ENCODE results near the gene AFAP1L1. TPM values are rescaled to one million over a fixed set of nuclear protein-coding genes. Genes with fewer than 3 reads are reported as not detected.
A peak's percentile ranks its signal among the peaks of the same experiment; 100 is the strongest.

Gene AFAP1L1
- total RNA-seq, 1 donor from 2014 or later, result 8.3 TPM

- H3K4me1 ChIP-seq (ENCODE audit: insufficient read depth, low read length), result no peaks in the 10 kb centered on the region
- peak overlapping the region; percentile 9 for H3K4me2 ChIP-seq (ENCODE audit: low read length)
- no peaks in the 10 kb centered on the region for H3K36me3 Mint-ChIP-seq (ENCODE audit: low read depth, unreplicated experiment)
- H3K9ac ChIP-seq (ENCODE audit: low read length), result no peak overlapping the region
- TF ChIP-seq CTCF (IDR thresholded peaks at IDR 0.05; ENCODE audit: insufficient read depth, low read depth, low read length) (no peak), EZH2 (IDR thresholded peaks at IDR 0.05; ENCODE audit: insufficient read depth, low read length) (no peak)
- no peak for FAIRE-seq
- no peak for DNase-seq (ENCODE audit: low read depth)
- no peaks in the 10 kb centered on the region for H3K36me3 ChIP-seq (ENCODE audit: insufficient read depth, low read length)
- peaks cover 12% of the 10 kb centered on the region for H3K4me1 Mint-ChIP-seq (ENCODE audit: low read depth, unreplicated experiment)
- H3K27me3 Mint-ChIP-seq (ENCODE audit: low read depth, unreplicated experiment), result no peaks in the 10 kb centered on the region
- H3K4me3 ChIP-seq (ENCODE audit: insufficient read depth, low read depth, low read length), result no peak overlapping the region
- H3K27ac Mint-ChIP-seq (ENCODE audit: unreplicated experiment), result no peak overlapping the region
- no peaks in the 10 kb centered on the region for H3K79me2 ChIP-seq (ENCODE audit: insufficient read depth, low read length)
- no peaks in the 10 kb centered on the region for H3K27me3 ChIP-seq (ENCODE audit: insufficient read depth, low read length)
- H3K27ac ChIP-seq (ENCODE audit: low read depth, low read length), result no peak overlapping the region
- no peaks in the 10 kb centered on the region for H4K20me1 ChIP-seq (ENCODE audit: insufficient read depth, low read length)
- no peaks in the 10 kb centered on the region for H3K9me3 Mint-ChIP-seq (ENCODE audit: unreplicated experiment)
- H3K4me3 Mint-ChIP-seq (ENCODE audit: unreplicated experiment), result no peak overlapping the region
- peak overlapping the region; percentile 24 for H2AFZ ChIP-seq (ENCODE audit: low read depth, low read length)
- no peaks in the 10 kb centered on the region for H3K9me3 ChIP-seq (ENCODE audit: insufficient read depth, low read depth, low read length)
Measured at GRCh38 chr5:149288436-149288835, 16.8 kb downstream of the AFAP1L1 start.

GRCh38 chr5:149289301-149289700, 17.6 kb downstream of the AFAP1L1 start:
- peaks cover 12% of the 10 kb centered on the region for H3K4me1 Mint-ChIP-seq (ENCODE audit: low read depth, unreplicated experiment)
- H3K79me2 ChIP-seq (ENCODE audit: insufficient read depth, low read length), result no peaks in the 10 kb centered on the region
- no peak for FAIRE-seq
- no peak for DNase-seq (ENCODE audit: low read depth)
- no peaks in the 10 kb centered on the region for H3K27me3 Mint-ChIP-seq (ENCODE audit: low read depth, unreplicated experiment)
- H3K9ac ChIP-seq (ENCODE audit: low read length), result no peak overlapping the region
- no peak overlapping the region for H3K4me3 ChIP-seq (ENCODE audit: insufficient read depth, low read depth, low read length)
- TF ChIP-seq CTCF (IDR thresholded peaks at IDR 0.05; ENCODE audit: insufficient read depth, low read depth, low read length) (no peak), EZH2 (IDR thresholded peaks at IDR 0.05; ENCODE audit: insufficient read depth, low read length) (no peak)
- H4K20me1 ChIP-seq (ENCODE audit: insufficient read depth, low read length), result no peaks in the 10 kb centered on the region
- H2AFZ ChIP-seq (ENCODE audit: low read depth, low read length), result peak overlapping the region; percentile 31
- no peaks in the 10 kb centered on the region for H3K36me3 Mint-ChIP-seq (ENCODE audit: low read depth, unreplicated experiment)
- no peak overlapping the region for H3K27ac ChIP-seq (ENCODE audit: low read depth, low read length)
- peak overlapping the region; percentile 15 for H3K4me2 ChIP-seq (ENCODE audit: low read length)
- no peaks in the 10 kb centered on the region for H3K9me3 Mint-ChIP-seq (ENCODE audit: unreplicated experiment)
- H3K36me3 ChIP-seq (ENCODE audit: insufficient read depth, low read length), result no peaks in the 10 kb centered on the region
- H3K27ac Mint-ChIP-seq (ENCODE audit: unreplicated experiment), result peak overlapping the region; percentile 83
- H3K4me1 ChIP-seq (ENCODE audit: insufficient read depth, low read length), result no peaks in the 10 kb centered on the region
- H3K4me3 Mint-ChIP-seq (ENCODE audit: unreplicated experiment), result no peak overlapping the region
- H3K9me3 ChIP-seq (ENCODE audit: insufficient read depth, low read depth, low read length), result no peaks in the 10 kb centered on the region
- no peaks in the 10 kb centered on the region for H3K27me3 ChIP-seq (ENCODE audit: insufficient read depth, low read length)

GRCh38 chr5:149294872-149295829, 23.5 kb downstream of the AFAP1L1 start:
- H3K4me3 ChIP-seq (ENCODE audit: insufficient read depth, low read depth, low read length), result no peak overlapping the region
- no peaks in the 10 kb centered on the region for H3K36me3 ChIP-seq (ENCODE audit: insufficient read depth, low read length)
- H4K20me1 ChIP-seq (ENCODE audit: insufficient read depth, low read length), result no peaks in the 10 kb centered on the region
- H3K36me3 Mint-ChIP-seq (ENCODE audit: low read depth, unreplicated experiment), result no peaks in the 10 kb centered on the region
- no peaks in the 10 kb centered on the region for H3K4me1 ChIP-seq (ENCODE audit: insufficient read depth, low read length)
- H3K27ac Mint-ChIP-seq (ENCODE audit: unreplicated experiment), result no peak overlapping the region
- no peaks in the 10 kb centered on the region for H3K27me3 Mint-ChIP-seq (ENCODE audit: low read depth, unreplicated experiment)
- no peak overlapping the region for H2AFZ ChIP-seq (ENCODE audit: low read depth, low read length)
- H3K4me3 Mint-ChIP-seq (ENCODE audit: unreplicated experiment), result no peak overlapping the region
- no peaks in the 10 kb centered on the region for H3K27me3 ChIP-seq (ENCODE audit: insufficient read depth, low read length)
- H3K4me2 ChIP-seq (ENCODE audit: low read length), result no peak overlapping the region
- H3K9me3 ChIP-seq (ENCODE audit: insufficient read depth, low read depth, low read length), result no peaks in the 10 kb centered on the region
- H3K9me3 Mint-ChIP-seq (ENCODE audit: unreplicated experiment), result no peaks in the 10 kb centered on the region
- no peak for TF ChIP-seq EZH2 (IDR thresholded peaks at IDR 0.05; ENCODE audit: insufficient read depth, low read length)
- no peak for TF ChIP-seq CTCF (IDR thresholded peaks at IDR 0.05; ENCODE audit: insufficient read depth, low read depth, low read length)
- no peak overlapping the region for H3K27ac ChIP-seq (ENCODE audit: low read depth, low read length)
- H3K79me2 ChIP-seq (ENCODE audit: insufficient read depth, low read length), result no peaks in the 10 kb centered on the region
- H3K9ac ChIP-seq (ENCODE audit: low read length), result no peak overlapping the region
- DNase-seq (ENCODE audit: low read depth) (no peak), FAIRE-seq (no peak)
- peaks cover 16% of the 10 kb centered on the region for H3K4me1 Mint-ChIP-seq (ENCODE audit: low read depth, unreplicated experiment)
